HG03342 (cell line): ENCODE results near the gene VSTM4.

Experiments used
- ATAC-seq: cut with Tn5 transposase; IDR thresholded peaks from one replicate; pipeline ENCODE4 v1.9.1; 2021; ENCODE audit warnings: mild to moderate bottlenecking, moderate library complexity; ENCODE audit not compliant: unreplicated experiment

The VSTM4 gene

DNA sequence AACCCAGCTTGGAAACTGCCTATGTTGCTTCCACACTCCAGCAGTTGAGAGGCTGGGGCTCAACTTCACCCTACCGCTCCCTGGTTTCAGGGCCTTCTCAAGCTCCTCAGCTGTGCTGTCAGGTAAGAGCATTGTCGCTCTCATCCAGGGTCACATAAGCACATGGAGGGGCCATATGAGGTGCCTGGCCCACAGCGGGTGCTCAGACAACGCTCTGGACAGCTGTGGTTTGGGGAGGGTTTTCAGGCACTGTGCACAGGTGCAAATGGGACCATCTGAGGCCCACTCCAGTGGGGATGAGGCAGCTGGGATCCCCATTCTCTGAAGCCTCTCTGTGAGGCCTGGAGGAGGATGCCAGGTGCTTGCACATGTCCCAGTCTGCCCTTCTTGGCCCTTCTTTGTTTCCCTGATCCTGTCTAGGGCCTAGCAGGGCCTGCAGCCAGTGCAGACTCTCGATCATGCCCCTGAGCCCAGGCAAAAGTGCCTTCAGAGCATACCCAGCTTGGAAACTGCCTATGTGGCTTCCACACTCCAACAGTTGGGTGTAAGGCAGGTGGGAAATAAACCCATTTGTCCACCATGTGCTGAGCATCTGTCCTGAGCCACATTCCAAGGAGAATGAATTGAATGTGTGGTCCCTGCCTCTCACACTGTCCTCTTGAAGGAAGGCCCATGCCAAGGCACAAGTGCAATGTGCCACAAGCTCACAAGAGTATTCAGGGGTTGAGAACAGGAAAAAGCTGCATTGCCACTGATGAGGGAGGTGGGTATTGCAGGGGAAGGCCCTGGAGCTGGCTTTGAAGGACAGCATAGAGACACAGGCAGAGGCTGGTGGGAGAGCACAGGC lies 40.3 kb downstream of the VSTM4 start:
- ATAC-seq: no peak

DNA sequence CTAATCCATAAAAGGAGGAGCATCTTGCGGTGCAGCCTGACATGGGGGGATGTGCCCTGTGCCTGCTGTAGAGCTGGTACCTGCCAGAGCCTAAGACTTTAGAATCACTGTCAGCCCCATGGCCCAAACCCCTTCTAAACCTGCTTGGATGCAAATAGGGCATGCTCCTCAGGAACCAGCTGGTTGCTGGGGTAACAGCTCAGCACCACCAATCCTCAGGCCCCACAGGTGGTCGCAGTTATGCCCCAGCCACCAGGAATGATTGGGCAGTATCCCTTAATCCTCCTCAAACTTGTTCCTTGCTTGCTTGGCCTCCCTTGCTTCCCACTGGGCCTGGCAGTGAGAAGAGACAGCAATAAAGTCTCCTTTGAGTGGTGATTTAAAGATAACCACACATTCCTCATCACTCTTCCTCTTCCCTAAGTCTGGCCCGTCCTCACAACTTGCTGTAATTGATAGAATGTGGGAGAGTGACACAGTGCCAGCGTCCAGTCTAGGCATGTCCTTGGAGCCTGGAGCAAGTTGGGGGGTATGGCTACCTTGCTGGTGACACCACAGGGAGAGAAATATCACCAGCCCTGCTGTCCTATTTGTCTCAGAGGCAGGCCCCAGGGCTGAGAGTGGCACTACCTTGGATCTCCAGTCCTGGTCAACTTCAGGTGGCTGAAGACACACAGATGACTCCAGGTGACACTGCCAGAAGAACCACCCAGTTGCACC lies 43.0 kb downstream of the VSTM4 start:
- no peak for ATAC-seq

DNA sequence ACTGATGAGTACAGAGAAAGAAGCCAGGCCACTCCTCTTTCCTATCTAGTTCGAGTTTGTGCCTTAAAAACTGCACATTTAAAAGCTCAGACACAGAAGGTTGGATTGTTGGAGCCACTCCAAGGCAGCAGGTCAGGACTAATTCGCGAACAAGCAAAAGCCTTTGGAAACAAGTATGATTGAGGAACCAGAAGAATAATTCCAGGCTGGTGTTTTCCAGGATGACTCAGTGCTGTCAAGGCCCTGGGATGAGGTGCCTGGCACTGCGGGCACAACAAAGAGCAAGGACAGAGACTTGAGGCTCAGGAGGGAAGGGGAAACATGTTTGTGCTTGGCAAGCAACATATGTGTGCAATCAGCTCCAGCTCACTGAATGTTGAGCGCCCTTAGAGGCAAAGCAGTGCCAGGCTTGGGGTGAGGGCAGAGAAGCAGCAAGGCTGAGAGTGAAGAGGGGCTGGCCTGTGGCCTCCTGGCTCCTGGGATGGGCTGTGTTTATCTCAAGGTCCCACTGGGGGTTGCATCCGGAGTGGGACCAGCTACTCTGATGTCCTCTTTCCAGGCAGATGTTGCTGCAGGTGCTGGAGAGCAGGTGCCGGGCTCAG lies 44.1 kb downstream of the VSTM4 start:
- ATAC-seq: no peak

DNA sequence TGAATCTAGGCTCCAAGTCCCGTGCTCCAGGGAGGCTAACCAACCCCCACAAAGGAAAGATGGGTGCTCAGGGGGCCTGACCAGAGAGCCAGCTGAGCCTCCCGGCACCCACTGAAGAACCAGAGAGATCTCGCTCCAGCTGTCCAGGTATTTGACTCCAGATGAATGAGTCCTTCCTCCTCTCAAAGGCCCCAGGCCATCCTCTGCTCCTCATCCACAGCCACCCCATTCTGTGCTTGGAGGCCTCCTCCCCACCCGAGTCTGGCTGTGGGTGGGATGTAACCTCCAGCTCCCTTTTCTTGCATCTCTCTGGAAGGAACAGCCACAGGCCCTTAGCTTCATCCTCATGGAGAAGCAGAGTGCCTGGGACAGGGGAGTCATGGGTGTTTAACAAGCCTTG lies 44.6 kb downstream of the VSTM4 start:
- ATAC-seq: no peak

DNA sequence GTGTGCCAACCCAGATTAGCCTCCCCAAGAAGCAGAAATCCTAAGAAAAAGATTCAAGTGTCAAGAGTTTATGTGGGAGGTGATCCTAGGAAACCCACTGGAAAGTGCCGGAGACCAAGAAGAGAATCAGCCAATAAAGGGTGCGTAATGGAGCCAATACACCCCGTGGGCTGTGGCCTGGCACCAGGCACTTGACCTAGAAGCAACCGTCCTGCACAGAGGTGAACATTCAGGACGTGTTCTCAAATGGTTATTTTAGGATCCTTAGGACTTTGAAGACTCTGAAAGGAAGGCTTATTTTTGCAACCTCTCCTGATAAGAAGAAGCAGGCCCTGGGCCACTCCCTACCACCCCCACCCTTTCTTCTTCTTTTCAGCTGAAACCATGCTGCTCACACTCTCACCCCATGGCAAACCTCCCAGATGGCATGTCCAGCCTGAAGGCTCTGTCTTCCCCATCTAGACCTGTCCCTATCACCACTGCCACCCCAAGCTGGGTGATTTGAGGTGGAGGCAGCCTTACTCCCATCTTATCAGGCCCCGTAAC lies 46.6 kb downstream of the VSTM4 start:
- no peak for ATAC-seq

DNA sequence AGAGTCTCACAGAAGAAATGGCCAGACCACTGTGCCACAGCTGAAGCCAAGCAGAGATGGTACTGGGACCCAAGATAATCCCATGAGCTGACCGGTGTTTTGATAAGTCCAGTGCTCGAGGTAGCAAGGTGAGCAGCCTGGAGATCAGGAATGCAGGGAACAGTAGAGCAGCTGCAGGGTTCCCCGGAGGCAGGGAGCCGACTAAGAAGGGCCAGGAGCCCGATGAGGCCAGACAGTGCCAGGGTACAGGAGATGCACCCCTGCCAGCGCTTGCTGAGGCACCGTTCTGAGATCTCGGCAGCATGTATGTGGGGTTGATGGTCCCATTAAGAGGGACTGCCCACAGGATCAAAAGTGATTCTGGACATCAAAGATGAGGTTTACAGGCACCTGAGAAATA lies 47.1 kb downstream of the VSTM4 start:
- no peak for ATAC-seq

DNA sequence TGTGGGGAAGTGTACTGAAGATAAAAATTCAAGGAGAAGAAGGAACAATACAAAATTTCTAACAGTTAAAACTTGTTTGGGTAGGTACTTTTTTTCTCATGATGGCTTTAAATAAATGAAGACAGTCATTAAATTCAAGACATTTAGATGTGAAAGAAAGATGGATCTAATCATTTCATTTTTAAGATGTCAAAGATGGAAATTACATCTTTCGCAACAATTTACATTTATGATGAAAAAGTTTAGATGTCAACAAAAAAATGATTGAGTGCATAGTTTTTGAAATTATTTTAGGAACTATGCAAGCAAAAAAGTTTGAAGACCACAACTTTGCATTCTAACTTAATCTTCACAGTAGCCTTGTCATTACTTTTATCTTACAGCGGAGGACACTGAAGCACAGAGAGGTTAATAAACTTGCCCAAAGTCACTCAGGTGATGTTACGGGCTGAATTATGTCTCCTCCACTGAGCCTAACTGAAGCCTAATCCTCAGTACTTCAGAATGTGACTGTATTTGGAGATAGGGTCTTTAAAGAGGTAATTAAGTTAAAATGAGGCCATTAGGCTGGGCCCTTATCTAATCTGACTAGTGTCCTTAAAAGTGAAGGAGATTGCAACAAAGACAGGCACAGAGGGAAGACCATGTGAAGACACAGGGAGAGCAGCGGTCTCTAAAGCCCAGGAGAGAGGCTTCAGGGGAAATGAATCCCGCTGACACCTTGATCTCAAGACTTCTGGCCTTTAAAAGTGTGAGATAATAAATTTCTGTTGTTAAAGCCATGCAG lies 48.2 kb downstream of the VSTM4 start:
- no peak for ATAC-seq

DNA sequence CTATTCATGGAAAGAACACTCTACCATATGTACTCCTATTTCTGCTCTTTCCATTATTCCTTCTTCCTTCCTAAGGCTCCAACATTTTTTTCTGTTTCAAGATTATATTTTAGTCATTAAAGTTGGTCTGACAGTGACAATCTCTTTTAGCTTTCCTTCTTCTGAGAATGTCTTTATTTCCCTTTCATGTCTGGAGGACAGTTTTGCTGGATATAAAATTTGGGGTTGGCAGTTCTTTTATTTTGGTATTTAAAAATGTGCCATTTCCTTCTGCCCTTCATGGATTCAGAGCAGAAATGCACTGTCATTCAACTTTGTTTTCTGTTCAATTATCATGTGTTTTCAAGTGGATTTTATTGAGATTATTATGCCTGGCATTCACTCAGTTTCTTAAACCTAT lies 53.1 kb downstream of the VSTM4 start:
- ATAC-seq: no peak

DNA sequence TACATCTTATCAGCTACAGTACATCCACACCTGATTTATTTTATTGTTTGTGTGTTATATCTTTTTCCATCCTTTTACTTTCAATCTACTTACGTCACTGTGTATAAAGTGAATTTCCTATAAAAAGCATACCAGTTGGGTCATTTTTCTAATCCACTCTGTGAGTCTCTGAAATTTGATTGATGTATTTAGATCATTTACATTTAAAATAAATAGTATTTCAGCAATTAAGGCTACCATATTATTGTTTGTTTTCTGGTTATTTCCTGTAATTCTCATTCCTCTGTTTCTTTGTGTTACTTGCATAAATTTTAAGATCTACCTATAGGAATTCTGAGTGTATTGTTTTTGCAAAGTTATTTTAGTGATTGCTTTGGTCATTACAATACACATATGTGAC lies 53.7 kb downstream of the VSTM4 start:
- no peak for ATAC-seq

DNA sequence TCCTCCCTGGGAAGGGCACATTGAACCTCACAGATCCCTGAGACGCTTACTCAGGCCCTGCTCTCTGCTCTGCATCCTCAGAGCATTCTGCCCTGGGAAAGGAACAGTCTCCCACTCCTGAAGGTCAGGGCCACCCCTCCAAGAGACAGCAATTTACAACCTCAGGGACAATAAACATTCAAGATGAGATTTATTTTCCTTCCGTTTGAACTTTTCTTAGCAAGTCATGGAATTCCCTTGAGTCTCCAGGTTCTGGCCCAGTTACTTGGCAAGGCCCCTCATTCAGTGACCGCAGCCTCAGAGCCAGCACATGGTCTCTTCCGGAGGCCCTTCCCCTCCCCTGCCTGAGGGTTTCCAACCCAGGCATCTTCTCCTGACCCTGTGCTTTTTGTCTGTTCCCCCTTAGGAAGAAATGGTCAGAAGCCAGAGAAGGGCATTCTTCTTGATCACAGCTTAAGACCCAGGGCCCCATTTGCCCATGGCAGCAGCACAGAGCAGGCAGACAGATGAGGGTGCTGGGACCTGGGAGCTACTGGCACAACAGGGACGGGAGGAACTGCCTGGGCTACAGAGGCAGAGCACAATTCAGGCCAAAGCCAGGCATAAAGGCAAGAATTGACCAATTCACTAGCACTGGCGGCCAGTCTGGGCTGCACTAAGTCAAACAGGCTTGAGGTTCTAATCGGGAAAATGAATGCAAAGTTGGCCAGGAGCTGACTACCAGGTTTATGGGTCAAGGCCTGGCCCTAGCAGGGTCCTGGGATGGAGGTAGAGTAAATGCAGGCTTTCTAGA lies 56.7 kb downstream of the VSTM4 start:
- ATAC-seq: no peak

DNA sequence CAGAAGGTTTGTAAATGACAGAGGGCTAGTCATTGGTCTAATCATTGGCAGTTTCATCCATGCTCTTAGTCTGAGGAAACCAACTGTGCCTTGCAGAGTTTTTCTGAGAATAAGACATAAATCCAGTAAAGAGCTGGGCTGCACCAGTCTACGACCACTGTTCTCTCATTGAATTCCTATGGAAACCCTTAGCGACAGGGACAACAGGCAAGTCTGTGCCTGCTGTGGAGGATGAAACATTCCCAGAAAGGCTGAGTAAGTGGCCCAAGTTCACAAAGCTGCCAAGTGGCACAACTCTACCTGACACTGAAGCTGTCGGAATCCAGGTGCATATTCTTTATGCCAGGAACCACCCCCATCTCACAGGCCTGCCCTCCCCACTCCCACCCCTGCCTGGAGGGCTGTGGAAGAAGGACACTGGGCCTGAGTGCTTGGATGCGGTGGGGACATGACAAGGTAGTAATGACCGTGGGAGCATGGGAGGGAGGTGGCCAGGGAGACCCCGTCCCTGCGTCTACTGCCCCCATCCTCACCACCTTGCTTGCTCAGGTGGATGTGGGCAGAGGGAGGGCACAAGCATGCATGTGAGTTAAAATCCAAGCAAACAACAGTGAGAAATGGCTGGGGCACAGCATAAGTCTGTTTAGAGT lies 58.0 kb downstream of the VSTM4 start:
- no peak for ATAC-seq

DNA sequence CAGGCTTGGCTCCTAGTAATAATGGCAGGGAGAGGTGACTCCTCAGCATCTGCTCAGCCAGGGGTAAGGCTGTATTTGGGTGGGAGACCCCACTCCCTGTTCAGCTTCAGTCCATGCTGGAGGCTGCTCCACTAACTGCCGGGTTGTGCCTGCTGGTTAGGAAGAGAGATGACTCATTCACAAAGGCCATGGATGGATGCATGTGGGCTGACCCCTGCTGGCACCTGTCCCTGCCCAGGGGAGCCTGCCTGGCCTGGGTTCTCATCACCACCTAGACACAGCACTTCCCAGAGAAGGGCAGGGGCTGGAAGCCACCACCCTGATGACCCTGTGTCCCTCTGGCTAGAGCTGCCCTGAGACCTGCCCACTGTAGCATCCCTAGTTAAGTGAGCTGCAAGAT lies 59.0 kb downstream of the VSTM4 start:
- ATAC-seq: no peak

DNA sequence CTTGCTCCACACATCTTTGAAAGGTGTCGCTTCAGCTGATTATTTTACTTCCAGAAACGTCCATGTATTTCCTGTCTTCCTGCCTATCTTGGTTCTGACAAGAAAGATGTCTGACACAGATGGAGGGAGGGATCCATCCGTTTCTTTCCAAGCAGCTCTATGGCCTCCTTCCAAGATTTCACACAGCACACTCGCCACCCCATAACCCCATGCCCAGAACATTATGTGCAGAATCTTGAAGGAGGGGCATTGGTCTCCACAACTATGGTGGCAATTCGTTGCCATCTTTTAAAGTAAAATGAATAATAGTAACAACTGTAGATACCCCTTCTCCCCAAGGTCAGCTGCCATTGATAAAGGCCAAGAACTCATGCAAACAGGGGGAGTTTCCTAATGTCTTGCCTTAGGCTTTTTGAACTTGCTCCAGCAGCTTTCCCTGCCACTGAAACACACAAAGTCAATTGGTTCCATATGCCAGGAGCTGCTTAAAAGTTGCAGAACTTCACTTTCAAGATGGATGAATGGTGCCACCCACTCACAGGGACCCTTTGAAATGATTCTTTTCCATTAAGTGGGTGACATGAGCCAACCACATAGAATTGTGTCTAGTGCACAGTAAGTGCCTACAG lies 60.0 kb downstream of the VSTM4 start:
- no peak for ATAC-seq

DNA sequence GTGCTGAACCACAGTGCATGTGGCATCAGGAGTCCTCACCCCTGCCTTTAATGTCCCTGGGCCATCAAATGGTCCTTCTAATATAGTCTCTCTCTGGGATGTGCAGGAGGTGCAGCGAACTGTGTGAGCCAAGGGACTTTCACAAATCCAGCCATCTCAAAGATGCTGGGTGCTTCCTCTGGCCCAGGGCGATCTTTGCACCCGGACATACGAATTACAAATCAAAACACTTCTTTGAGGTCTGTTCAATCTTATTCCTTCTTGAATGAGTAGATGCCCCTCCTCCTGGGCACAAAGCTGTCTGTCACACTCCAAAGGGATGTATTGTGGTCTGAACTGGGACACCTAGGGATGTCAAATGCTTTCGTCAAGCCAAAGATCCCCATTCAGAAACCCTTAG lies 60.6 kb downstream of the VSTM4 start:
- ATAC-seq: no peak

DNA sequence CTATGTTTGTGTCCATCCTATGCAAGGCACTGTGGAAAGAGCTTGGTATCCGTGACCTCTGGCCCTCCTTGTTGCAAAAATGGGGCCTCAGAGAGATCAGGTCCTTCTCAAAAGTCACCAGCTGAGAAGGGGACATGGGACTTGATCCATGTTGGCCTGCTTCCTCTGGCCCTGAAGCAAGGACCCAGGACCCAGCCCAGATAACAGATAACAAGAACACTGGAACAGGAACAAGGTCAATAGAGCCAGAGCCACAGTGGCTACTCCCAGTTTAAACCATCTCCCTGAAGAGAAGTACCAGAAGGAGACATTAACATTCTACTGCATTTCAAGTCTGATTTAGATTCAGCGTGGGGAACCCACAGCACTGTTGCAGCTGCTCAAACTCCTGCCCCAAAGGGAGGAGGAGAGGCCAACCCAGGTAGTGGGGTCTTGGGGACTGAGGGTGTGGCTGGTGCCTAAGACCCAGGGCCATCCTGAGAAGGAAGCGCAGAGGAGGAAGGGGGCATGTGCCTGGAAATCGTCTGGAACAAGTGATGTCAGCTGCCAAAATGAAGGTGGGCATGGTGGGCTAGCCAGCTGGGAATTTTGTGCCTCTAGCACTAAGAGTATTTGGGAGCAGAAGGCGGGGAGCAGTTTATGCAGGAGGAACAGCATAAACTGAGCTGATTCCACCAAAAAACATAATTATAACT lies 61.2 kb downstream of the VSTM4 start:
- ATAC-seq: no peak

DNA sequence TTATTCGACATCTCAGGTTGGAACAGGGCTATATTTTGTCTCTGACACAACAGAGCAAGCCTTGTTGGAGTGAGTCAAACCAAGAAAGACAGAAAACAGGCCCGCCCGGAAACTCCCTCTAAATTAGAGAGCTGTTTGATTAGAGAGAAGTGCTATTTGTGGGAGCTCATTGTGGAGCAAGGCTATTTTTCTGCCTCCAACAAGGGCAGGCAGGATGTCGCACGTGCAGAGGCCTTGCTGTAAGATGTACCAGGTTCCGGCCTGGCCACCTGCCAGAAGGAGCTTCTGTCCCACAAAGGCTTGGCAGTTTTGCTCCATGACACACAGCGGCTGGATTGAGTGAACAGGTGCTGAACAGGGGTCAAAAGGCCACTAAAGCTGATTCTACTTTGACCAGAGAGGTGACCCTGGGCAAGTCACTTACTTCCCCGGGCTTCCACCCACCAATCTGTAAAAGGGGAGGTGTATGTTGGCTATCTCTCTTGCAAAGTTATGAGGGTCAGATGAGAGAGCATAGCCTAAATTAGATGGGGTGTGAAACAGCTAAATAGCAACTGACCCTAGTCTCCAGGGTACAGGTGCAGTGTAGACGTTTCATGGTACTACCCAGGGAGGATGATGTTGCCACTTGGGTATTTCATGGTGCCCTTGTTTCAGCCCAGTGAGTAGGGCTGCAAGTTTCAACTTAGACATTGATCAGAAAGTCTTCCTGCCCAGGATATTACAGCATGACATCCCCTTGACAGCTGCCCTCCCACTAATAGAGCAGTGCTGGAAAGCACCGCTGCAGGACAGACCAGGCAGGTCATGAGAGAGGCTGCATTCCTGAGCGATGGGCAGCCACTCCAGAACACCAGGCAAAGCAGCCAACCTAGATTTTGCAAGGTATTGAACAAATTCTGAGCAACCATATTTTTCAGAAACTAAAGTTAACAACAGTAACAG lies 62.0 kb downstream of the VSTM4 start:
- ATAC-seq: peak; percentile 72

DNA sequence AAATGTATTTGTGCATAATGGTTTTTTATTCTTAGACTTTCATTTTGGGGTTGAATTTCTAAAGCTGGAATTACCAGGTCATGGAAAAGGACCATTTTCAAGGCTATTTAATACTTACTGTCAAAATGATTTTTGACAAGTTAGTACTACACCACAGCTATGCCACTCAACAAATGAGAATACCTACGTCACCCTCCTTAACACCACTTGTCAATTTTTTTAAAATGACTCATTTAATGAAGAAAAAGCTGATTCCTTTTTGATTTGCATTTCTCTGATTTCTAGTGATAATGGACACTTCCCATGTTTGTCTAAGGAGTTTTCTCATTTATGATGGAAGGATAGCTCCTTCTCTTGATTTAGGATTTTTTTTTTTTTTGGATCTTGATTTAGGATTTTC lies 63.3 kb downstream of the VSTM4 start:
- no peak for ATAC-seq

DNA sequence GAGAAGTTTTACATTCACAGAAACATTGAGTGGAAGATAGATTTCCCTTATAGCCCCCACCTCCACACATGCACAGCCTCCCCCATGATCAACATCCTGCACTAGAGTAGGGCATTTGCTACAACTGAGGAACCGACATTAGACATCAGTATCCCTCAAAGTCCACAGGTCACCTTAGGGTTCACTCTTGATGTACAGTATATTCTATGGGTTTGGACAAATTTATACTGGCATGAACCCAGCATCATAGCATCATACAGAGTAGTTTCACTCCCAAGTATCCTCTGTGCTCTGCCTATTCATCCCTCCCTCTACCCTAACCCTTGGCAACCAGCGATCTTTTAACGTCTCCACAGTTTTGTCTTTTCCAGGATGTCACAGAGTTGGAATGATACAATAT lies 64.4 kb downstream of the VSTM4 start:
- ATAC-seq: no peak
